T-helper 2 cell treated with Interferon-gamma antibody and Interleukin-4, amounts not matched to agents 5 μg/mL and 100 μg/mL, for 36 hours (primary cell): ENCODE measurements around the gene IMMP2L.

ENCODE experiments used
- DNase-seq: peaks from one replicate; pipeline ENCODE4 v3.0.0; 2021; ENCODE audit warnings: low spot score
- H3K27ac Mint-ChIP-seq: one replicate; pipeline ENCODE4 v1.8.0; 2021; ENCODE audit warnings: mild to moderate bottlenecking, mixed read lengths
- H3K27me3 Mint-ChIP-seq: one replicate; pipeline ENCODE4 v1.8.0; 2021; ENCODE audit warnings: low read depth, mixed read lengths
- H3K36me3 Mint-ChIP-seq: one replicate; pipeline ENCODE4 v1.8.0; 2021; ENCODE audit warnings: low read depth, mixed read lengths
- H3K4me1 Mint-ChIP-seq: one replicate; pipeline ENCODE4 v1.8.0; 2021; ENCODE audit warnings: low read depth, mixed read lengths
- H3K4me3 Mint-ChIP-seq: one replicate; pipeline ENCODE4 v1.8.0; 2022; ENCODE audit warnings: mild to moderate bottlenecking, moderate library complexity, mixed read lengths
- H3K9me3 Mint-ChIP-seq: one replicate; pipeline ENCODE4 v1.8.0; 2021; ENCODE audit warnings: mixed read lengths

Gene IMMP2L

DNA sequence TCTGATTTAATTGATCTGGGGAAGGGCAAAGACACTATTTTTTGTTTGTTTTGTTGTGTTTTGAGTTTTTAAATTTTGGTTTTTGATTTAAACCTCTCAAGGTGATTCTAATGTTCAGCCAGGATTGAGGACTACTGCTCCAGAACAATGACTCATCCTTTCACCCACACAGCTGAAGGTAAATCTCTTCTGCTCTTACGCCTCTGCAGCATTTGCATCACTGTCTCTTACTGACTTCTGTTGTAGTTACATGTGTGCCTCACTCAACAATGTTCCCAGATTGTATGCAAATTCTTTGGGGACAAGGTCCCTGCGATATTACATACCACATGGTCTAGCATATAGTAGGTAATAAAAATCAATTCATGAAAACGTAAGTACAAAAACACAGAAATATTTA, 938.9 kb downstream of the IMMP2L start:
- DNase-seq: no peak
- H3K4me1 Mint-ChIP-seq: no peaks in the 10 kb centered on the region
- no peak overlapping the region for H3K27ac Mint-ChIP-seq
- no peak overlapping the region for H3K4me3 Mint-ChIP-seq
- peaks cover 8% of the 10 kb centered on the region for H3K27me3 Mint-ChIP-seq
- no peaks in the 10 kb centered on the region for H3K36me3 Mint-ChIP-seq
- no peaks in the 10 kb centered on the region for H3K9me3 Mint-ChIP-seq

DNA sequence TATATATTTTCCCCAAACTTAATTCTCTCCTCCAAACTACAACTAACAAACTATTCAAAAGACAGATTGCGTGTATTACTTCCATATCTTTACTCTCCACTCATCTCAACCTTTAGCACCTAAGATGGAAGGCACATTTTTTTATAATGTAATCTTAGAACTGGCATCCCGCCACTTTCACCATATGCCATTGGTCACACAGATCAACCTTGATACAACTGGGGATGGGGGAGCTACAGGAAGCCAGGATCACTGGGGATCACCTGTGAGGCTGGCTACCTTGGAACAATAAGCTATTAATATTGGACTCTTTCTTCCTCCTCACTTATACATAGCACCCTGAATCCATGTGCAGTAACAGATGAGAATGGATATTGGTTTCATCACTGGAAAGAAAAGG, 941.0 kb downstream of the IMMP2L start:
- peaks cover 12% of the 10 kb centered on the region for H3K27me3 Mint-ChIP-seq
- no peak overlapping the region for H3K27ac Mint-ChIP-seq

DNA sequence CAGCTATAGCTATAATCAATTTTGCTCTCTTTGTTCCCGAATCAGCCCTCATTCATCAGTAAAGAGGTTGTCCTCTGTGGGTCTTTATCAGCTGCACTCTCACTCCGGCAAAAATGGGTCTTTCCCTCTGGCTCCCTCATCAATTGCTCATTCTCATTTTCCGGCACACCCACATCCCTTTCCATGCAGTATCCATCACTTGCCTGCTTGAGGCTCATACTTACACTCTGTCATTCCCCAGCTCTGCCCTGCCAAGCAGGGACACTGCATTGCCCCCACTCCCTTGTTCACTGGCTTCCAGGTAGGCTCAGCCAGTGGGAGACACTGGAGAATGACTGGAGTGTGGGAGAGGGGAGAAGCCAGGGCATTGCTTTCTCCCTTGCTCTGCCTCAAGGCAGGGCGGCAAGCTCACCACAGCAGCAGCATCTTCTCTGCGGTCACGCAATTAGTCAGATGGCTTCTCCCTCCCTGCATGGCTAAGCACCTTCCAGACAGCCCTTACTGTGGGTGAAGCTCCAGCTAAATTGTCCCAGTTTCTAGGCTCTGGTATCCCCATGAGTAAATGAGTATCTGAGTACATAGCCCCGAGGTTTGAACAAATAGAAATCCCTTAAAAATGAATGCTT, 942.1 kb downstream of the IMMP2L start:
- peaks cover 4% of the 10 kb centered on the region for H3K9me3 Mint-ChIP-seq
- H3K4me1 Mint-ChIP-seq: no peaks in the 10 kb centered on the region
- no peak for DNase-seq
- H3K36me3 Mint-ChIP-seq: no peaks in the 10 kb centered on the region
- no peak overlapping the region for H3K4me3 Mint-ChIP-seq
- no peak overlapping the region for H3K27ac Mint-ChIP-seq
- peaks cover 10% of the 10 kb centered on the region for H3K27me3 Mint-ChIP-seq

More for the DNA sequence above, 941.0 kb downstream of the IMMP2L start:
- Mint-ChIP-seq H3K4me1 (no peaks in the 10 kb centered on the region), H3K36me3 (no peaks in the 10 kb centered on the region), H3K4me3 (no peak overlapping the region), H3K9me3 (peaks cover 4% of the 10 kb centered on the region)
- no peak for DNase-seq
